ENCODE results near the gene WWC2.
"Not testable (repeated sequence)": the region's sequence is repeated elsewhere in the genome, so short reads cannot be mapped to it uniquely, and the experiment has no call there.

WWC2 gene

DNA sequence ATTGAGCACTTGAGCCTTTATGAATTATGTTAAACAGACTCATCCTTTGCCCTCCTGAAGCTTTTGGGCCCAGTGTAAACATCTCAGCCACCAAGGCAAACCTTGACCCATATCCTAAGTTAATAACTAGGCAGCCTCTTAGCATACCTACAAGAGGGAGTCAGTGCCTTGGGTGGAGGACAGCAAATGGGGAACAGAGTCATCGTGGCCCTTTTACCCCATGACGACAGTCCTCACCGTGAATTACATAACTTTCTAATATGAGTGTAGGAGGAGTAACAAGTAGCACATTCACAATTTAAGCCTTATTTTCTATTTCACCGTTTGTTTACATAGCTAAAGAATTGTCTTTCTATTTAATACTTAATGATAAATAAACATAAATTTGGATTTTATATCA is 204.2 kb downstream of the WWC2 start:
- H3K36me3 Mint-ChIP-seq, result no peaks in the 10 kb centered on the region
- H3K27me3 Mint-ChIP-seq, result peaks cover 2% of the 10 kb centered on the region
- H3K4me1 Mint-ChIP-seq (ENCODE audit: low read depth), result no peaks in the 10 kb centered on the region
- H3K4me3 Mint-ChIP-seq, result no peak overlapping the region
- H3K9me3 Mint-ChIP-seq (ENCODE audit: low read depth), result no peaks in the 10 kb centered on the region
- H3K27ac Mint-ChIP-seq, result no peak overlapping the region

GRCh38 chr4:183304067-183304466 is 205.0 kb downstream of the WWC2 start:
- H3K9me3 Mint-ChIP-seq (ENCODE audit: low read depth), result no peaks in the 10 kb centered on the region
- no peaks in the 10 kb centered on the region for H3K4me1 Mint-ChIP-seq (ENCODE audit: low read depth)
- no peak overlapping the region for H3K4me3 Mint-ChIP-seq
- H3K27ac Mint-ChIP-seq, result no peak overlapping the region
- H3K27me3 Mint-ChIP-seq, result peaks cover 2% of the 10 kb centered on the region
- H3K36me3 Mint-ChIP-seq, result no peaks in the 10 kb centered on the region

DNA sequence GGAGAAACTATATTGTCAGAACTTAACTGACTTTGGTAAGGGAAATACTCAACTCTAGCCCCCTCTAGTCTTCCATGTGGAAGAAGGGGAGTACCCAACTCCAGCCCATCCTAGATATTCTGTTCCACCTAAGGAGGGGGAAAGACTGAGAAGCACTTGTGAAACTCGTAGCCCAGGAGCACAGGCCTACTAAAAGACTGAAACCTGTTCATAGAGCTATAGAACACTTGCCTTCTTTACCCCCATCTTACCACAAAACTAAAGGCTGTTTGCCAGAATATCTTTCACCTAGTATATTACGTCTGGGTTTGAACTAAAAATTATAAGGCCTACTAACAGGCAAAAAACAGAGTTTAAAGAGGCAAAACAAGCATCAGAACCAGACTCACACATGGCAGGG is 205.5 kb downstream of the WWC2 start:
- H3K4me1 Mint-ChIP-seq (ENCODE audit: low read depth), result no peaks in the 10 kb centered on the region

DNA sequence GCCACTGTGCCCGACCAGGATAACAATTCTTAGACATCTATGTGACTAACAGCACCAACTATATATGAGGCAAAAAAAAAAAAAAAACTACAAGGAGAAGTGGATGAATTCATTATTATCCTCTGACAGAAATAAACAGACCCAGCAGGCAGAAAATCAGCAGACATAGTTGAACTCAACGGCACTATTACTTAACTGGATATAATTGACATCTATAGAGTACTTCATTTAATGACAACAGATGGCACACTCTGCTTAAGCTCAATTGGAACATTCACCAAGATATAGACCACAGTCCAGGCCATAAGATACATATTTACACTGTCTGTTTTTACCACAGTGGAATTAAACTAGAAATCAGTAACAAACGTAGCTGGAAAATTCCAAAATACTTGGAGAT is 207.8 kb downstream of the WWC2 start:
- peaks cover 2% of the 10 kb centered on the region for H3K27me3 Mint-ChIP-seq
- no peak overlapping the region for H3K27ac Mint-ChIP-seq
- H3K36me3 Mint-ChIP-seq, result no peaks in the 10 kb centered on the region
- no peaks in the 10 kb centered on the region for H3K4me1 Mint-ChIP-seq (ENCODE audit: low read depth)
- no peaks in the 10 kb centered on the region for H3K9me3 Mint-ChIP-seq (ENCODE audit: low read depth)
- no peak overlapping the region for H3K4me3 Mint-ChIP-seq

More for the DNA sequence above, 205.5 kb downstream of the WWC2 start:
- Mint-ChIP-seq H3K27ac (no peak overlapping the region), H3K9me3 (ENCODE audit: low read depth) (no peaks in the 10 kb centered on the region), H3K27me3 (peaks cover 2% of the 10 kb centered on the region), H3K4me3 (no peak overlapping the region), H3K36me3 (no peaks in the 10 kb centered on the region)

DNA sequence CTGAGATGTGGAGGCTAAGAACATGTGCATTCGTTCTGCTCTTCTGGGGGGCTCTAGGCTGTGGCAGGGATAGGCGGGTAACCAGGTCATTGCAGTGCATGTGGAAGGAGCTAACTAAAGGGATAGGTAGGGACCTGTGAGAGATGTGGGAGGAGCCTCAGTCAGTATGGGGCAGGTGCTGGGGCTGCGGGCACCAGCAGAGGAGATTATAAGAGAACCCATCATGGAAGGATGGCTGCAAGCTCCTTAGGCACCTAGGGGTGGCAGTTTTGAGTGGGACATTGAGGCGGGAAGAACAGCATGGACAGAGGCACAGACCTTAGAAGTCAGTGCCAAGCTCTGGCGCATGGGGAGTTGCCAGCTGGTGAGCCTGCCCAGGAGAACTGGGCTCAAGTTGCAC is 213.8 kb downstream of the WWC2 start:
- Mint-ChIP-seq H3K27ac (no peak overlapping the region), H3K9me3 (ENCODE audit: low read depth) (no peaks in the 10 kb centered on the region), H3K4me1 (ENCODE audit: low read depth) (no peaks in the 10 kb centered on the region), H3K27me3 (no peaks in the 10 kb centered on the region), H3K4me3 (no peak overlapping the region), H3K36me3 (peaks cover 5% of the 10 kb centered on the region)

DNA sequence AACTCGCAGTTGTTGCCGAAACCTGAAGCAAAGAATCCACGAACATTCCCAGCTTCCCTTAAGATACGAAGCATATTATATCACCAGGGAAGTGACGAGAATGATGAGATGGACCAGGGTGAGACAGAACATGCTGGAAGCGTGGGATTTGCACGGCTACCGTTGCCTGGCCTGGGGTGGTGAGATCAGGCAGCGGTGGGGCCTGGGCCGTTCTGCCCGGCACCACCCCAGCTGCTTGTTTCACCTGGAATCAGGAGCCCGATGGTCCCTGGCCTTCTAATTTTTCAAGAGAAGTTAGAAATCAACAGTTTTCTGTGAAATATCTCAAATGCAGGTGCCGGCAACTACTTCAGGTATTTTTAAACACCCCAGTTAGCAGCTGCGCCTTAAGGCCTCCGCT is 215.3 kb downstream of the WWC2 start:
- Mint-ChIP-seq H3K27ac (no peak overlapping the region), H3K4me1 (ENCODE audit: low read depth) (no peaks in the 10 kb centered on the region), H3K27me3 (no peaks in the 10 kb centered on the region), H3K36me3 (peaks cover 5% of the 10 kb centered on the region), H3K4me3 (no peak overlapping the region), H3K9me3 (ENCODE audit: low read depth) (no peaks in the 10 kb centered on the region)

DNA sequence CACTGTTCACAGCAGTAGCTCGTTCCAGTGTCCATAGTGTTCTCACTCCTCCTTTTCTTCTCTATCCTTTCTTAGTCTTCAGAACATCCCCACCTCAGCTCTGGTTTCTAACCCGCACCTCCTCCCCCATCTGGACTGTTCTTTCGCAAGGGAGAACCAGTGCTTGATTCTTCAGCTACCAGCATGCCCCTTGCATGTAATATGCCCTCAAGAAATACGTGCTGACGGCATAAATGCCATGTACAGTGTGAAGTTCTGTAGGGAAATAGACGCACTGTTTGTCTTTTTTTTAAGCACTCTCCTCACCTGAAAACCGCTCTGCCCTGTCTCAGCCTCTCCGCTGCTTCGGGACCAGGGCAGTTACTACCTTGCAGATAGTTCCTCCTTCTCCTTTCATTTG is 215.7 kb downstream of the WWC2 start:
- Mint-ChIP-seq H3K4me3 (no peak overlapping the region), H3K9me3 (ENCODE audit: low read depth) (no peaks in the 10 kb centered on the region), H3K27me3 (no peaks in the 10 kb centered on the region)

DNA sequence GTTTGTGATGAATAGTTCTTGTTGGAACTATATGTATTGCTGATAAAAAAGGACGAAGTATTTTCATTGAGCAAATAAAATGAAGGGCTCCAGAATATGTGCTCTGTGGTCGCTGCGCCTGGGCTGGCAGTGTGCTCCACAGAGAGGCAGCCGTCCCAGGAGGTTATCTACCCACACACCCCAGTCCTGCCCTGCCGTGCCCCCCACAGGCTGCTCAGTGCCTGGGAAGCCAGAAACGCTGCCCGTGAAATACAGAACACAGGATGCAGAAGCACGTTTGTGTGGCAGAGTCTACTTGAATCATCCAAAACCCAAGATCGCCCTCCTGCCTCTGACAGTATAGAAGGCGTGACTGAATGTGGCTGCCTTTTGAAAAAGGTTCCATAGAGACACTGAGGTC is 219.6 kb downstream of the WWC2 start:
- Mint-ChIP-seq H3K9me3 (ENCODE audit: low read depth) (no peaks in the 10 kb centered on the region), H3K4me1 (ENCODE audit: low read depth) (peaks cover 25% of the 10 kb centered on the region), H3K27ac (no peak overlapping the region), H3K27me3 (no peaks in the 10 kb centered on the region), H3K4me3 (no peak overlapping the region), H3K36me3 (no peaks in the 10 kb centered on the region)

More for the DNA sequence above, 215.7 kb downstream of the WWC2 start:
- Mint-ChIP-seq H3K4me1 (ENCODE audit: low read depth) (no peaks in the 10 kb centered on the region), H3K27ac (no peak overlapping the region), H3K36me3 (peaks cover 5% of the 10 kb centered on the region)

GRCh38 chr4:183320211-183321059 is 221.4 kb downstream of the WWC2 start, which contains the start of gene CLDN22:
Gene CLDN22 (minus strand): TSS chr4:183320276. CDS start chr4:183320218, 58 bp downstream.
- no peak within 1 kb of the TSS for H3K4me3 Mint-ChIP-seq
- peaks cover 25% of the 10 kb centered on the region for H3K4me1 Mint-ChIP-seq (ENCODE audit: low read depth)
- H3K9me3 Mint-ChIP-seq (ENCODE audit: low read depth), result no peaks in the 10 kb centered on the region
- H3K27me3 Mint-ChIP-seq, result no peaks in the 10 kb centered on the region
- no peaks in the 10 kb centered on the region for H3K36me3 Mint-ChIP-seq
- H3K27ac Mint-ChIP-seq, result no peak within 1 kb of the TSS

DNA sequence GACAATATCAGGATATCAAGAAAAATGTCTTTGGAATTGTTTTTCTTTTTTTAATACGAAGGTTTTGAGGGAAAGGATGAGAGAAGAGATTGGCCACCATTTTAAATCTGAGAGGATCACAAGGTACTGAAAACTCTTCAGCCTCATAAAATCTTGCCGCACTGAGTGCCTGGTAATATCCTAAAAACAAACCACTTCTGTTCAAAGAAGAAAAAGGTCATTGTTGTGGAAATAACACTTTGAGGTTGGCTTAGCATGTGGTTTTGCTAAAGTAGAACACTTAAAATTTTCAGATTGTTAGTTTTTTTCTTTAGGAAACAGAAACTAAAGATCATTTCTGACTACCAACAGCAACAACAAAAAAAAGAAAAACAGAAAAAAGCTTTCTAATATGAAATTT is 222.0 kb downstream of the WWC2 start:
- Mint-ChIP-seq H3K9me3 (ENCODE audit: low read depth) (no peaks in the 10 kb centered on the region), H3K4me3 (no peak overlapping the region), H3K27me3 (peaks cover under 1% of the 10 kb centered on the region), H3K27ac (no peak overlapping the region), H3K36me3 (no peaks in the 10 kb centered on the region), H3K4me1 (ENCODE audit: low read depth) (peaks cover 25% of the 10 kb centered on the region)

- Mint-ChIP-seq H3K4me1 (ENCODE audit: low read depth) (peaks cover 25% of the 10 kb centered on the region), H3K27me3 (peaks cover 2% of the 10 kb centered on the region), H3K36me3 (no peaks in the 10 kb centered on the region), H3K9me3 (ENCODE audit: low read depth) (no peaks in the 10 kb centered on the region), H3K4me3 (no peak overlapping the region), H3K27ac (no peak overlapping the region)
Measured at GRCh38 chr4:183321516-183321915, 222.5 kb downstream of the WWC2 start.

DNA sequence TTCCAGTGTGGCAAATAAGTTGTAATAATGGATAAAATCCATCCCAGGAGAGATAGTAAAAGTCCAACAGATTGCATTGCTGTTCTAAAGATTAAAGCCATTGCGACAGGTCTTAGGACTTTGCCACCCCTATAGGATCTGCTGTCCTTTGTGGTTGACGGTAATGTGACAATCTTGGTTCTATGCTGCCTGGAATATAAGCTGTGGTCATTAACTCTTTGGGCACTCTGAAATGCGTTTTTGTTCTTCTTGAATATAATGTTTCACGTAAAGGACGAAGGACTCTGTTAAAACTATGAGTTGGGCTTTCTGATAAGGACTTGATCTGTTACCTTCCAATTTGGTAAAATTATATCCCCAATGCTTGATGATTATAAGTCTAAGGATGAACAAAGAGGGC is 223.3 kb downstream of the WWC2 start, which contains the start of gene CLDN24:
Gene CLDN24 (minus strand): TSS at position 101 of the 400 bp plus-strand sequence. CDS start 0 bp downstream, at position 101.
- no peaks in the 10 kb centered on the region for H3K36me3 Mint-ChIP-seq
- H3K27ac Mint-ChIP-seq, result no peak within 1 kb of the TSS
- peaks cover 25% of the 10 kb centered on the region for H3K4me1 Mint-ChIP-seq (ENCODE audit: low read depth)

GRCh38 chr4:183323295-183323694 is 224.2 kb downstream of the WWC2 start:
- H3K4me1 Mint-ChIP-seq (ENCODE audit: low read depth), result peaks cover 25% of the 10 kb centered on the region
- H3K4me3 Mint-ChIP-seq, result no peak overlapping the region
- H3K9me3 Mint-ChIP-seq (ENCODE audit: low read depth), result no peaks in the 10 kb centered on the region
- no peak overlapping the region for H3K27ac Mint-ChIP-seq
- peaks cover 2% of the 10 kb centered on the region for H3K27me3 Mint-ChIP-seq
- no peaks in the 10 kb centered on the region for H3K36me3 Mint-ChIP-seq

More for the DNA sequence above, 223.3 kb downstream of the WWC2 start, which contains the start of gene CLDN24:
- no peaks in the 10 kb centered on the region for H3K9me3 Mint-ChIP-seq (ENCODE audit: low read depth)
- peaks cover 2% of the 10 kb centered on the region for H3K27me3 Mint-ChIP-seq
- no peak within 1 kb of the TSS for H3K4me3 Mint-ChIP-seq

GRCh38 chr4:183324056-183324455 is 225.0 kb downstream of the WWC2 start:
- H3K36me3 Mint-ChIP-seq; H3K27me3 Mint-ChIP-seq; H3K4me3 Mint-ChIP-seq; H3K27ac Mint-ChIP-seq; H3K9me3 Mint-ChIP-seq (ENCODE audit: low read depth): not testable (repeated sequence)
- peaks cover 25% of the 10 kb centered on the region for H3K4me1 Mint-ChIP-seq (ENCODE audit: low read depth)

DNA sequence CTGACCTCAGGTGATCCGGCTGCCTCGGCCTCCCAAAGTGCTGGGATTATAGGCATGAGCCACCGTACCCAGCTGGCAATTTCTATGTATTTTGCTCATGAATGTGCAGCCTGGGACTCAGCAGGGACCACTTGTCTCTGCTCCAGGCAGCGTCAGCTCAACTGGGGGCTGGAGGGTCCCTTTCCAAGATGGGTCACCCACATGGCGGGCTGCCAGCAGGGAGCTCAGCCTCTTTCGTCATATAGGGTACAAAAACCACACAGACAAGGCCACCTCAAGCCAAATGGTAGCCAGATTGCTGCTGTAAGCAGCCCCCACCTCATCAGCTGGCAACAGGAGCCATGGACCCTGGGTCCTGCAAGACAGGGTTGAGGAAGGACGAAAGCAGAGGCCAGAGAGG is 225.6 kb downstream of the WWC2 start:
- Mint-ChIP-seq H3K27ac (no peak overlapping the region), H3K36me3 (no peaks in the 10 kb centered on the region), H3K27me3 (peaks cover 2% of the 10 kb centered on the region), H3K9me3 (ENCODE audit: low read depth) (no peaks in the 10 kb centered on the region), H3K4me3 (no peak overlapping the region), H3K4me1 (ENCODE audit: low read depth) (peaks cover 25% of the 10 kb centered on the region)

DNA sequence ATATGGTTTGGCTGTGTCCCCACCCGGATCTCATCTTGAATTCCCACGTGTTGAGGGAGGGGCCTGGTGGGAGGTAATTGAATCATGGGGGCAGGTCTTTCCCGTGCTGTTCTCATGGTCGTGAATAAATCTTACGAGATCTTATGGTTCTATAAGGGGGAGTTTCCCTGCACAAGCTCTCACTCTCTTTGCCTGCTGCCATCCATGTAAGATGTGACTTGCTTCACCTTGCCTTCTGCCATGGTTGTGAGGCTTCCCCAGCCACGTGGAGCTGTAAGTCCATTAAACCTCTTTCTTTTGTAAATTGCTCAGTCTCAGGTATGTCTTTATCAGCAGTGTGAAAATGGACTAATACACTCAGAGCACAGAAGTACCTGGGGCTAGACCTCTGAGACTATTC is 227.3 kb downstream of the WWC2 start:
- H3K4me1 Mint-ChIP-seq (ENCODE audit: low read depth), result peaks cover 11% of the 10 kb centered on the region
- not testable (repeated sequence) for H3K36me3 Mint-ChIP-seq; H3K4me3 Mint-ChIP-seq; H3K27me3 Mint-ChIP-seq; H3K27ac Mint-ChIP-seq; H3K9me3 Mint-ChIP-seq (ENCODE audit: low read depth)
